BJ (cell line): Measurements from ENCODE around the gene ARSK. TPM values are rescaled to one million over a fixed set of nuclear protein-coding genes. Genes with fewer than 3 reads are reported as not detected.
A peak's percentile ranks its signal among the peaks of the same experiment; 100 is the strongest.

Experiments used
- CTCF ChIA-PET: fragments of 350-600 bp; formaldehyde crosslinking; extraction: SDS; loops from one replicate; lab custom pipeline; 2021; ENCODE audit warnings: antibody characterized with exemption, inconsistent platforms; lab: Yijun Ruan, JAX
- POLR2A ChIA-PET: fragments of 300-600 bp; sonication (Branson Sonifier 250); formaldehyde crosslinking; extraction: SDS; loops from one replicate; lab custom pipeline; 2021; ENCODE audit warnings: antibody characterized with exemption; lab: Charles Lee
- DNase-seq: peaks from one replicate; pipeline ENCODE4 v3.0.0-alpha.2; 2011; ENCODE audit warnings: low read depth
- H3K27me3 ChIP-seq: 2 replicates; pipeline ENCODE4 v1.6.0; 2011; ENCODE audit warnings: low read length; ENCODE audit not compliant: control insufficient read depth, insufficient read depth
- H3K36me3 ChIP-seq: 2 replicates; pipeline ENCODE4 v1.5.1; 2011; ENCODE audit warnings: low read length; ENCODE audit not compliant: control insufficient read depth, insufficient read depth
- H3K4me3 ChIP-seq: 2 replicates; pipeline ENCODE4 v1.5.1; 2011; ENCODE audit warnings: low read depth, mild to moderate bottlenecking, control low read depth, low read length
- CTCF ChIP-seq: IDR thresholded peaks from 2 replicates; pipeline ENCODE4 v1.5.1; 2011; ENCODE audit warnings: low read depth, mild to moderate bottlenecking, control low read depth, inconsistent platforms, low read length, moderate library complexity; ENCODE audit not compliant: insufficient read depth
- polyA plus RNA-seq: library from polyadenylated mRNA; depleted of rRNA; stranded (reverse); fragments of >200 nt; gene quantifications from 2 replicates; pipeline ENCODE4 v1.2.3, GENCODE V29; 2011

The ARSK gene
- polyA plus RNA-seq, 1 experiment, result 8.0 TPM

DNA sequence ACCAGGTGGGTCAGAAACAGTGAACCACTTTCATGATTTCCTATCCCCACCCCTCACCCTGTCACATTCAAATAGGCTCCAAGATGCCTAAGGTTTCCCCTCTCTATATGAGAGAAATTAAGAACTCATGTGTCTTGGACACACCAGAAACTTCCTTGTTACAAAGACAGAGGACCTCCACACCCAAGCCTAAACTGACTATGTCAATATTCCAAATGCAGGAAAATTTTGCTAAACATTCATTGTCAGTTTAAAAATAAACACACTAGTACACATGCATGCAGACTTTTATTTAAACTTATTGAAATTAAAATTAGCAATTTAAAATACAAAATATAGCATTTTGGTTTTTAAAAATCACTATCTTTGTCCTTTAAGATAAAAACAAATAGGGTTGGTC is 26.3 kb upstream of the ARSK start:
- TF ChIP-seq CTCF, result no peak
- peaks cover 1% of the 10 kb centered on the region; the same call in 1 of the 2 replicates for H3K36me3 ChIP-seq
- ChIA-PET CTCF (no interaction called here), POLR2A (no interaction called here)
- H3K4me3 ChIP-seq, result no peak overlapping the region
- no peak for DNase-seq
- H3K27me3 ChIP-seq, result no peaks in the 10 kb centered on the region

DNA sequence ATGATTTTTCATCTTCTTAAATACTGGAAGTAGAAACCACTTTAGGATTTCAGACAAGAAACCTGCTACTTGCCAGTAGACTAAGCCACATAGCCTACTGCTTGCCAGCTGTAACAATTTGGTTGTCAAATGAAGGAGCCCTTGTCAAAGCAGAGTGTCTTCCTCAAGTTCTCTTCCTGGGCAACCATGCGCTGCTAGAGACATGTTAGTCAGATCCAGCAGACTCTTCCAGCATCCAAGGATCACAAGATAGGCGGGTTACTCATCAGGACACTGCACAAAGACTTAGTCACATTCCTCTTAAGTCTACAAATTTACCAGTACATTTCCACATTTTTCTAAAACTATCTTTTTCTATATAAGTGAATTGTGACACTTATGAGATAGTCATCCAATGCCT is 24.5 kb upstream of the ARSK start:
- H3K27me3 ChIP-seq, result no peaks in the 10 kb centered on the region
- DNase-seq, result peak; percentile 42
- CTCF ChIA-PET, result interaction anchor here (2.0 kb wide), 1 partner anchor 9 kb away, joined by 4 read pairs; no protein-coding TSS in a partner anchor
- peaks cover 1% of the 10 kb centered on the region; the same call in 1 of the 2 replicates for H3K36me3 ChIP-seq
- no peak for TF ChIP-seq CTCF
- POLR2A ChIA-PET, result no interaction called here
- H3K4me3 ChIP-seq, result no peak overlapping the region

DNA sequence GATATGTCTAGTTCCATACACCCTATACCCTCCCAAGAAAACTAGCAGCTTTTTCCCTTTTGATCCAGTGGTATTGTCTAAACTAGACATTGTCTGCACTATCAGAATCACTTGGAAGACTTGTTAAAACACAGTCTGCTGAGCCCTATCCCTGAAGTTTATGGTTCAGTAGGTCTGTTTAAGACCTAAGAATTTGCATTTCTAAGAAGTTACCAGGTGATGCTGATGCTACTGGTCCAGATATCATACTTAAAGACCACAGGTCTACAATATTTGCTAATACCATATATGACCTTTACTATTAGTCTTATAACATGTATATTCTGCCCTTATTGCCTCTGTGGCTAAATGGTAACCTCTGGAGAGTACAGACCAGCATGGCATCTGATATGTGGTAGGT is 23.4 kb upstream of the ARSK start:
- ChIA-PET CTCF (interaction anchor here (2.0 kb wide), 1 partner anchor 10 kb away, joined by 4 read pairs; no protein-coding TSS in a partner anchor), POLR2A (no interaction called here)
- Histone ChIP-seq H3K4me3 (no peak overlapping the region), H3K36me3 (peaks cover 3% of the 10 kb centered on the region; the same call in 1 of the 2 replicates), H3K27me3 (no peaks in the 10 kb centered on the region)
- no peak for DNase-seq
- TF ChIP-seq CTCF, result no peak

DNA sequence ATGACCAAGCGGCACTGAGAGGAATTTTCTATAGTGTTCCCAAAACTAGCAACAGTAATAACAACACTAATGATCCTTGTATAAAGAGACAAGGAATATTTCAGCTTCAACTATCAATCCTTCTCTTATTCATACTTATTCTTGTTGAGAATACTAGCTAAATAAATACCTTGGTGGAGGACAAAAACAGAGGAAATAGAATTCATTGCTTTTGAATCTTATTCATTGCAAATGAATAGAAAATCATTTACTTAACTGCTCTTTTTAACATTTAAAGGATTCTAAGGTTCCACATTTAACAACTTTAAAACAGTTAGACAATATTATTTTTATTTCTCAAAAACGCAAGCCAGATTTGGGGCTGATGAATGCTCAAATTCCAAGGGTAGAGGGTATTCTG is 22.5 kb upstream of the ARSK start:
- no peak for DNase-seq
- Histone ChIP-seq H3K4me3 (no peak overlapping the region), H3K36me3 (peaks cover 3% of the 10 kb centered on the region; the same call in 1 of the 2 replicates), H3K27me3 (no peaks in the 10 kb centered on the region)
- ChIA-PET POLR2A (no interaction called here), CTCF (interaction anchor here (2.0 kb wide), 1 partner anchor 11 kb away, joined by 4 read pairs; no protein-coding TSS in a partner anchor)
- no peak for TF ChIP-seq CTCF

- peaks cover 3% of the 10 kb centered on the region; the same call in 1 of the 2 replicates for H3K36me3 ChIP-seq
- no peaks in the 10 kb centered on the region for H3K27me3 ChIP-seq
- no peak overlapping the region for H3K4me3 ChIP-seq
- TF ChIP-seq CTCF, result no peak
- CTCF ChIA-PET, result no interaction called here
- no peak for DNase-seq
- POLR2A ChIA-PET, result no interaction called here
These were observed 21.8 kb upstream of the ARSK start for GRCh38 chr5:95533106-95533505.
